Endodermal cell (in vitro differentiated cells): ENCODE data around the gene ANKRD12. TPM values are rescaled to one million over a fixed set of nuclear protein-coding genes. Genes with fewer than 3 reads are reported as not detected.
A peak's percentile ranks its signal among the peaks of the same experiment; 100 is the strongest.

Experiments used
- DNase-seq: peaks from one replicate; pipeline ENCODE4 v3.0.0-alpha.2; 2017
- H3K27ac ChIP-seq: 2 replicates; pipeline ENCODE4 v1.5.1; 2013; ENCODE audit warnings: mild to moderate bottlenecking, low read depth, low read length, moderate library complexity
- H3K27me3 ChIP-seq: 2 replicates; pipeline ENCODE4 v1.6.1; 2013; ENCODE audit warnings: mild to moderate bottlenecking, low read length, moderate library complexity; ENCODE audit not compliant: insufficient read depth, control insufficient read depth, poor library complexity, severe bottlenecking
- H3K36me3 ChIP-seq: 2 replicates; pipeline ENCODE4 v1.7.0; 2013; ENCODE audit warnings: mild to moderate bottlenecking, low read length, moderate library complexity; ENCODE audit not compliant: control insufficient read depth, insufficient read depth
- H3K4me1 ChIP-seq: one replicate; pipeline ENCODE4 v1.7.0; 2013; ENCODE audit warnings: low read length; ENCODE audit not compliant: control insufficient read depth, insufficient read depth
- H3K4me3 ChIP-seq: 2 replicates; pipeline ENCODE4 v1.5.1; 2013; ENCODE audit warnings: mild to moderate bottlenecking, low read length, moderate library complexity
- H3K9ac ChIP-seq: 2 replicates; pipeline ENCODE4 v1.6.1; 2013; ENCODE audit warnings: mild to moderate bottlenecking, low read length, moderate library complexity; ENCODE audit not compliant: poor library complexity, severe bottlenecking; ENCODE audit errors: extremely low read depth
- H3K9me3 ChIP-seq: 2 replicates; pipeline ENCODE4 v1.6.1; 2013; ENCODE audit warnings: mild to moderate bottlenecking, low read length, moderate library complexity; ENCODE audit not compliant: control insufficient read depth
- H3K27ac Mint-ChIP-seq: 2 replicates; pipeline ENCODE4 v1.8.0; 2020; ENCODE audit warnings: mixed read lengths
- H3K27me3 Mint-ChIP-seq: 2 replicates; pipeline ENCODE4 v1.8.0; 2021; ENCODE audit warnings: mild to moderate bottlenecking, mixed read lengths; ENCODE audit not compliant: insufficient read depth
- H3K36me3 Mint-ChIP-seq: 2 replicates; pipeline ENCODE4 v1.8.0; 2020; ENCODE audit warnings: low read depth, mixed read lengths
- H3K4me1 Mint-ChIP-seq: 2 replicates; pipeline ENCODE4 v1.8.0; 2020; ENCODE audit warnings: mixed read lengths
- H3K4me3 Mint-ChIP-seq: 2 replicates; pipeline ENCODE4 v1.8.0; 2020; ENCODE audit warnings: mild to moderate bottlenecking, moderate library complexity, mixed read lengths
- H3K9me3 Mint-ChIP-seq: 2 replicates; pipeline ENCODE4 v1.8.0; 2020; ENCODE audit warnings: mild to moderate bottlenecking, mixed read lengths
- CTCF ChIP-seq: fragments of 200-600 bp; sonication (generic); conservative IDR thresholded peaks from 2 replicates; pipeline ENCODE4 v1.5.0; 2021; ENCODE audit warnings: antibody characterized with exemption, mild to moderate bottlenecking
- WGBS, 2 experiments: methylation state at CpG; one replicate each; pipeline versions ENCODE4 v1.1.5 to v1.1.7; 2013; ENCODE audit warnings: missing lambda C conversion rate in 2 of 2, mixed read lengths in 1 of 2; ENCODE audit not compliant: insufficient coverage in 1 of 2, insufficient read length in 1 of 2; 5-methylcytosine and 5-hydroxymethylcytosine counted together
- total RNA-seq, 2 donors: library from RNA; stranded (reverse); fragmentation: NEBNext Ultra II Directional in 1 of 2; extraction: Animal tissue kit (Norgen Biotek cat#: 25700) in 1 of 2; gene quantifications; 2 replicates in 1 of 2; 3 replicates in 1 of 2; pipeline ENCODE4 v1.2.1, GENCODE V29; 2021

The ANKRD12 gene
- total RNA-seq, 2 donors from 2014 or later, result 36.0 to 41.6 TPM

- no peaks in the 10 kb centered on the region for H3K36me3 ChIP-seq
- no peak for TF ChIP-seq CTCF
- H3K9me3 ChIP-seq, result no peaks in the 10 kb centered on the region
- H3K27ac ChIP-seq, result no peak overlapping the region
- H3K9ac ChIP-seq, result no peak overlapping the region
- peaks cover 45% of the 10 kb centered on the region for H3K27me3 ChIP-seq
- H3K4me3 ChIP-seq, result peak overlapping the region; percentile 94
- H3K4me1 Mint-ChIP-seq, result peaks cover 58% of the 10 kb centered on the region
- no peak overlapping the region for H3K27ac Mint-ChIP-seq
- WGBS, 2 experiments, result 17 to 60% methylated on average over 2 to 5 of the region's 5 CpGs
- no peaks in the 10 kb centered on the region for H3K9me3 Mint-ChIP-seq
- peaks cover 54% of the 10 kb centered on the region for H3K27me3 Mint-ChIP-seq
- H3K4me3 Mint-ChIP-seq, result peak overlapping the region; percentile 87
- peaks cover 7% of the 10 kb centered on the region for H3K36me3 Mint-ChIP-seq
- DNase-seq, result no peak
- no peaks in the 10 kb centered on the region for H3K4me1 ChIP-seq
These were observed 32.2 kb upstream of the ANKRD12 start for GRCh38 chr18:9104244-9104901.

GRCh38 chr18:9105420-9105819 is 31.2 kb upstream of the ANKRD12 start:
- H3K36me3 Mint-ChIP-seq, result peaks cover 7% of the 10 kb centered on the region
- TF ChIP-seq CTCF, result no peak
- H3K4me3 ChIP-seq, result peak overlapping the region; percentile 94
- no peaks in the 10 kb centered on the region for H3K9me3 Mint-ChIP-seq
- H3K27me3 ChIP-seq, result peaks cover 55% of the 10 kb centered on the region
- H3K4me1 ChIP-seq, result no peaks in the 10 kb centered on the region
- H3K27me3 Mint-ChIP-seq, result peaks cover 61% of the 10 kb centered on the region
- H3K27ac ChIP-seq, result no peak overlapping the region
- no peaks in the 10 kb centered on the region for H3K36me3 ChIP-seq
- peak overlapping the region; percentile 87 for H3K4me3 Mint-ChIP-seq
- no peak overlapping the region for H3K9ac ChIP-seq
- H3K9me3 ChIP-seq, result no peaks in the 10 kb centered on the region
- DNase-seq, result no peak
- H3K27ac Mint-ChIP-seq, result no peak overlapping the region
- peaks cover 63% of the 10 kb centered on the region for H3K4me1 Mint-ChIP-seq
- 52 to 67% methylated on average over 2 to 3 of the region's 3 CpGs for WGBS, 2 experiments

GRCh38 chr18:9106094-9106493 is 30.5 kb upstream of the ANKRD12 start:
- peaks cover 55% of the 10 kb centered on the region for H3K27me3 ChIP-seq
- H3K36me3 ChIP-seq, result no peaks in the 10 kb centered on the region
- Mint-ChIP-seq H3K9me3 (no peaks in the 10 kb centered on the region), H3K27me3 (peaks cover 61% of the 10 kb centered on the region), H3K4me1 (peaks cover 63% of the 10 kb centered on the region), H3K4me3 (peak overlapping the region; percentile 87), H3K27ac (no peak overlapping the region), H3K36me3 (peaks cover 10% of the 10 kb centered on the region)
- no peaks in the 10 kb centered on the region for H3K9me3 ChIP-seq
- H3K9ac ChIP-seq, result no peak overlapping the region
- no peak overlapping the region for H3K27ac ChIP-seq
- peak overlapping the region; percentile 94 for H3K4me3 ChIP-seq
- no peaks in the 10 kb centered on the region for H3K4me1 ChIP-seq
- WGBS, 2 experiments, result 90 to 94% methylated on average over 1 of the region's 1 CpG
- TF ChIP-seq CTCF, result no peak
- no peak for DNase-seq
